HG02884 (cell line): Measurements from ENCODE around the gene VIP.
"Not testable (repeated sequence)": the region's sequence is repeated elsewhere in the genome, so short reads cannot be mapped to it uniquely, and the experiment has no call there.

Experiments used
- ATAC-seq: cut with Tn5 transposase; IDR thresholded peaks from one replicate; pipeline ENCODE4 v1.9.1; 2021; ENCODE audit warnings: mild to moderate bottlenecking, moderate library complexity; ENCODE audit not compliant: unreplicated experiment

Gene VIP

GRCh38 chr6:152750694-152751093, at the start of gene VIP:
VIP (plus strand) TSS chr6:152750797; CDS start chr6:152752178, 1,381 bp downstream.
- ATAC-seq, result no peak

- no peak for ATAC-seq
These were observed 49.3 kb upstream of the VIP start for GRCh38 chr6:152701081-152701862.

GRCh38 chr6:152701863-152702401, 48.7 kb upstream of the VIP start:
- no peak for ATAC-seq

GRCh38 chr6:152703750-152704149, 46.8 kb upstream of the VIP start:
- ATAC-seq, result not testable (repeated sequence)

- ATAC-seq, result no peak
These were observed 45.3 kb upstream of the VIP start for GRCh38 chr6:152705327-152705726.

GRCh38 chr6:152716322-152716721, 34.3 kb upstream of the VIP start:
- ATAC-seq, result no peak

- ATAC-seq, result no peak
These were observed 29.6 kb upstream of the VIP start for GRCh38 chr6:152720974-152721373.

- ATAC-seq, result no peak
These were observed 28.6 kb upstream of the VIP start for GRCh38 chr6:152721956-152722355.

- no peak for ATAC-seq
These were observed 27.2 kb upstream of the VIP start for GRCh38 chr6:152723398-152723797.

GRCh38 chr6:152726313-152726712, 24.3 kb upstream of the VIP start:
- no peak for ATAC-seq

- ATAC-seq, result no peak
These were observed 23.1 kb upstream of the VIP start for GRCh38 chr6:152727507-152727906.

GRCh38 chr6:152734630-152735029, 16.0 kb upstream of the VIP start:
- ATAC-seq, result no peak

GRCh38 chr6:152736687-152737273, 13.8 kb upstream of the VIP start:
- ATAC-seq, result no peak

- ATAC-seq, result no peak
These were observed 5.0 kb upstream of the VIP start for GRCh38 chr6:152745509-152746171.

GRCh38 chr6:152746172-152746553, 4.4 kb upstream of the VIP start:
- no peak for ATAC-seq

GRCh38 chr6:152748843-152749242, 1.8 kb upstream of the VIP start:
- ATAC-seq, result no peak

- ATAC-seq, result no peak
These were observed 1.3 kb upstream of the VIP start for GRCh38 chr6:152749336-152749735.

GRCh38 chr6:152765331-152765730, 14.7 kb downstream of the VIP start:
- no peak for ATAC-seq

GRCh38 chr6:152769159-152769558, 18.6 kb downstream of the VIP start:
- ATAC-seq, result no peak

GRCh38 chr6:152769993-152770392, 19.4 kb downstream of the VIP start:
- no peak for ATAC-seq

GRCh38 chr6:152771061-152771687, 20.6 kb downstream of the VIP start:
- ATAC-seq, result no peak
